Activated T-cell treated with anti-CD3 and anti-CD28 coated beads for 48 hours (primary cell): ENCODE measurements around the gene NHERF2.

Source experiments
- DNase-seq: peaks from one replicate; pipeline ENCODE4 v3.0.0-alpha.2; 2020; ENCODE audit warnings: low read depth

NHERF2 gene

GRCh38 chr16:2061023-2061422, 34.3 kb downstream of the NHERF2 start:
- no peak for DNase-seq

GRCh38 chr16:2061526-2061925, 34.8 kb downstream of the NHERF2 start:
- no peak for DNase-seq

DNA sequence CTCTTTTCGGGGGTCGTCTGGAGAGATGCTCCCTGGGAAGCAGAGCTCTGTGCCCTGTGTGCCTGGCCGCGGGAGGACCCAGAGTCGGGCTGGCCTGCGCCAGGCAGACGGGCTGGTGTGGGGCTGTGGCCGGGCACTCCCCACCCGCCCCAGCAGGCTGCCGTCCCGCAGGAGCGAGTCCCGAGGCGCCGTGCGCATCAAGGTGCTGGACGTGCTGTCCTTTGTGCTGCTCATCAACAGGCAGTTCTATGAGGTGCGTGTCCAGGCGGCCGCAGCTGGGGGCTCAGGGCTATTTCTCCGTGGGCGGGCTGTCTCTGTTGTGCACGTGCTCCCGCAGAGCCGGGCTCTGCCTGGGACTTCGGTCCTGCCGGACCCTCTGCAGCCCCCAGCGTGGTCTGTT, 36.1 kb downstream of the NHERF2 start:
- no peak for DNase-seq

DNA sequence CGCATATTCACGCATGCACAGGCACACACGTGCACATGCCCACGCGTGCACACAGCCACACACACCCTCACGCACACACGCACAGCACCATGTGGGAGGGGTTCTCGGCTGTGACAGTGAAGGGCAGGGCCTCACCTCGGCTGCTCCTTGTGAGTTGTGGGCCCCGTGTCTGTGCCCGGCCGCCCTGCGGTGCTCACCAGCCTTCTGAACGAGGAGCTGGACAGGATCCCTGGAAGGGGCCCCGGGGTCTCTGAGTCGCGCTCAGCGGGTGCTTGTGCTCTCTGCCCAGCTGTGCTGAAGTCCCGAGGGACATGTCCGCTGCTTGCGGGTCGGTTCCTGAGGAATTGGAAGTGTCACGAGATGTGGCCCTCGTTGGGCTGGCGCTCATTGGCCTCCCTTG, 37.2 kb downstream of the NHERF2 start:
- DNase-seq = no peak

- DNase-seq = no peak
Measured at GRCh38 chr16:2064368-2064945, 37.8 kb downstream of the NHERF2 start.

- no peak for DNase-seq
Measured at GRCh38 chr16:2066139-2066538, 39.4 kb downstream of the NHERF2 start.

GRCh38 chr16:2070576-2071453, 44.1 kb downstream of the NHERF2 start:
- no peak for DNase-seq

DNA sequence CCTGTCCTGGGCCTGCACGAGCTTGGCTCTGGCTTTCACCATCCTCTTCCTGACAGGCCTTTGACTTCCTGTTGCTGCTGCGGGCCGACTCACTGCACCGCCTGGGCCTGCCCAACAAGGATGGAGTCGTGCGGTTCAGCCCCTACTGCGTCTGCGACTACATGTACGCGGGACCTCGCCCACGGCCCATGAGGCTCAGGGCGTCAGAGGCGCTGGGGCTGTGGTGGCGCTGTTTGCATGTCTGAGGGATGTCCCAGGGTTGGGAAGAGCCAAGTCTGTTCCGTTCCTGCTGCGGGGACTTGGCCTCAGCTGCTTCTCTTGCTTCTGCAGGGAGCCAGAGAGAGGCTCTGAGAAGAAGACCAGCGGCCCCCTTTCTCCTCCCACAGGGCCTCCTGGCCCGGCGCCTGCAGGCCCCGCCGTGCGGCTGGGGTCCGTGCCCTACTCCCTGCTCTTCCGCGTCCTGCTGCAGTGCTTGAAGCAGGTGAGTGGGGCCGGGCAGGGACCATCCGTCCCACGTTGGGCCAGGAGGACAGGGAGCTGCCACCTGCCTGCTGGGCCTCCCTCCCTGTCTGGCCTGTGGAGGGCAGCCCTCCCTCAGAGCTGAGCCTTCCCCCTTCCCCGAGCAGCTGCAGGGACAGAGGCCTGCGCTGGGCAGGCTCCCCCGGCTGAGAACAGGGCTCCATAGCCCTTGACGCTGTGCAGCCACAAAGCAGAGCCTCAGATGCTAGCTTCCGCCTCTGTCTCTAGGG, 44.9 kb downstream of the NHERF2 start:
- DNase-seq = no peak

- DNase-seq = no peak
Measured at GRCh38 chr16:2072926-2073325, 46.2 kb downstream of the NHERF2 start.

DNA sequence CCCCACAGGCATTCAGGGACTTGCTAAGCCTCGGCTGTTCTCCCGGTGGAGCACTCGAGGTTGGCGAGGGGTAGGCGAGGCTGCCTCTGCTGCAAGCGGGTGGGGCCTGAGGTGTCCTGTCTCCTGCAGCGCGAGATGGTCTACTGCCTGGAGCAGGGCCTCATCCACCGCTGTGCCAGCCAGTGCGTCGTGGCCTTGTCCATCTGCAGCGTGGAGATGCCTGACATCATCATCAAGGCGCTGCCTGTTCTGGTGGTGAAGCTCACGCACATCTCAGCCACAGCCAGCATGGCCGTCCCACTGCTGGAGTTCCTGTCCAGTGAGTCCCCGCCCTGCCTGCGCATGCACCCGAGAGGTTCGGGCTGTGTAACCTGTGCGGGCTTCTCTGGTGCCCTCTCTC, 47.4 kb downstream of the NHERF2 start:
- DNase-seq = no peak

- DNase-seq = no peak
Measured at GRCh38 chr16:2075631-2076030, 48.9 kb downstream of the NHERF2 start.

DNA sequence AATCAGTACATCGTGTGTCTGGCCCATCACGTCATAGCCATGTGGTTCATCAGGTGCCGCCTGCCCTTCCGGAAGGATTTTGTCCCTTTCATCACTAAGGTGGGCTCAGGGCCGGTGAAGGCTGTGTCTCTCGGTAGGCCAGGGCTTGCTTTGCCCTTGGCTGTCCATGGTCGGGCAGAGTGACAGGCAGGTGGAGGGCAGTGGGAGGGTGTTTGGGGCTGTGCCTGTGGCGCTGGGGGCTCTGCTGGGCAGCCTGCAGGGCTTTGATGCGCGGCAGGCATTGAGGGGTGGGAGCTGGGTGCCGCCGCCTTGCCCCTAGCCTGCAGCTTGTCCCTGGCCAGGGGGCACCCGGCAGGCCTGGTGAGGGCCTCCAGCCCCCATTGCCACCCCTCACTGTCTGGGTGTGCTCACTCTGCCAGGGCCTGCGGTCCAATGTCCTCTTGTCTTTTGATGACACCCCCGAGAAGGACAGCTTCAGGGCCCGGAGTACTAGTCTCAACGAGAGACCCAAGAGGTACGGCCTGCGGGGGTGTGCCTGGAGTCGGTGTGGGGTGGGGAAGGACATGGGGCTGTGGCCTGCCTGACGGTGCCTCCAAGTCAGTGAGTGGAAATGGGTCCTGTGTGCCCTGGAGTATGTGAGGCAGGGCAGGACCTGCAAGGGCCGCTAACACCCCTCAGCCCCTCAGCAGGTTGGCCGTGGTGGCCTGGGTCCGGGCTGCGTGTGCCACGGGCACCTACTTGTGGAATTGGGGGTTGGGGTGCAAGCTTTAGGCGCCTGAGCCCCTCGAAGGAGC, 49.6 kb downstream of the NHERF2 start:
- no peak for DNase-seq

GRCh38 chr16:2077016-2077415, 50.3 kb downstream of the NHERF2 start:
- no peak for DNase-seq

GRCh38 chr16:2077696-2078095, 51.0 kb downstream of the NHERF2 start:
- no peak for DNase-seq

- no peak for DNase-seq
Measured at GRCh38 chr16:2078096-2078495, 51.4 kb downstream of the NHERF2 start.

GRCh38 chr16:2078691-2079090, 52.0 kb downstream of the NHERF2 start:
- DNase-seq = no peak

GRCh38 chr16:2079311-2079800, 52.7 kb downstream of the NHERF2 start:
- DNase-seq = no peak

DNA sequence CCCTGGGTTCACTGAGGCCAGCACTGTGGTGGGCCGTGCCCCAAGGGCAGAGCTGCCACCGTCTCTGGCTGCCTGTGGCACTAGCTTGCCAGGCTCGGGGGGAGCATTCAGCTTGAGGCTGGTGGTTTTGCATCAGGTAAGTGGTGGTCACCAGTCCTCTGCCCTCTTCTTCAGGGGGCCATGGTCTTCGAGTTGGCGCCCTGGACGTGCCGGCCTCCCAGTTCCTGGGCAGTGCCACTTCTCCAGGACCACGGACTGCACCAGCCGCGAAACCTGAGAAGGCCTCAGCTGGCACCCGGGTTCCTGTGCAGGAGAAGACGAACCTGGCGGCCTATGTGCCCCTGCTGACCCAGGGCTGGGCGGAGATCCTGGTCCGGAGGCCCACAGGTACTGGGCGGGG, 53.3 kb downstream of the NHERF2 start:
- DNase-seq = no peak

DNA sequence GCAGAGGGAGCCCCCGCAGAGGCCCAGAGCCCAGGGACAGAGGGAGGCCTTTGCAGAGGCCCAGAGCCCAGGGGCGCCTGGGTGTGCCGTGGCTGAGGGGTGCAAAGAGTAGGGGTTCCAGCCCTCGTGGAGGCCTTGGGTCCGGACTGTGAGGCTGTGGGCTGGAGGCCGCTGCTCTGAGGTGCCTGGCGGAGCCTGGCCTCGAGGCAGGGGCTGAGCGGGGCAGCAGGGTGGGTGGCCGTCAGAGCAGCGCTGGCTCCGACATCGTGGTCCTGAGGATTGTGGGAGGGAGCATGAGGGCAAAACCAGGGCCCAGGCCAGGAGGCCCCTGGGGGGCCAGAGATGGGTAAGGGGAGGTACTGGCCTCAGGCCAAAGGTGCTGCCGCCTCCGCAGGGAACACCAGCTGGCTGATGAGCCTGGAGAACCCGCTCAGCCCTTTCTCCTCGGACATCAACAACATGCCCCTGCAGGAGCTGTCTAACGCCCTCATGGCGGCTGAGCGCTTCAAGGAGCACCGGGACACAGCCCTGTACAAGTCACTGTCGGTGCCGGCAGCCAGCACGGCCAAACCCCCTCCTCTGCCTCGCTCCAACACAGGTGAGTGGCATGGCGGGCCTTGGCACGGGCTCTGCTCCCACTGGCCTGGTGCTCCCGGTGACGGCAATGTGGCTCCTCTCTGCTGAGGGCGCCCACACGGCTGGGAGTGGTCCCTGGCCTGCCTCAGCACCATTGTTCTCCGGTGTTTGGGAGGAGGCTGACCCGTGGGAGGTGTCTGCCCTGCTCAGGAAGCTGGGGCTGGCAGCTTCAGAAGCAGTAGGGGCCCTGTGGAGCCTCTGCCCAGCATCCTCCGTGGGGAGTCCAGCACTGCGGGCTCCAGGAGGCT, 54.7 kb downstream of the NHERF2 start:
- DNase-seq = no peak

DNA sequence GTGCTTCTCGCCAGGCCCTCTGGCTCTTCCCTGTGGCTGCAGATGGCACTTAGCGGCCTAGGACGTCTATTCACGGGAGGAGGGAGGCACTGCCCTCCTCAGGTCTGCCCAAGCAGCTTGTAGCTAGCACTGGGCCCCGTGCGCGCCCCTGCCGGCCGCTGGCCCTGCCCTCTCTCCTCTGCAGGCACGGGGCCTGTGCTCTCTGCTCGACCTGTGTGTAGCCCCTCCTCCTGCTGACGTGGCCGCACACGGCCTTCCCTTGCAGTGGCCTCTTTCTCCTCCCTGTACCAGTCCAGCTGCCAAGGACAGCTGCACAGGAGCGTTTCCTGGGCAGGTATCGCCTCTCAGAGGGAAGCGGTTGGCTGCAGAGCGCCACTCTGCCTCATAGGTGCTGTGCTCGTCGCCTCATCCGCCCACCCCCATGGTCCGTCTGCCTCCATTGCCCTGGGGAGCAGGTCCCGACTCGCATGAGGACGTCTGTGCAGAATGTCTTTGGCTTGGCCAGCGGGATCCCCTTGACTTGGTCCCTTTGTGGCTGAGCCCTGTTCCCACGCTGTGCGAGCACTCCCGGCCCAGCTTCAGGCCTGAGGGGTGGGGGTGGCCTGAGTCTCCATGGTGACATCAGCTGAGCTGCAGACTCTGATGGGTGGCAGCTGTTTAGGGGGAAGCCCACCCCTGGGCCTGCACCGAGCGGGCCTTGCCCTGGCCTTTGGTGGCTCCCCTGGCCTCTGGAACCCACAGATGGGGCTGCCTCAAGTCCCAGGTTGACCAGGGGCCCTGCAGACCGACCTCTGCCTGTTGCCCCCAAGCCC, 55.7 kb downstream of the NHERF2 start:
- DNase-seq = no peak
